Retinal pigment epithelial cell (primary cell): ENCODE results near the gene GTPBP10.
"Not testable (repeated sequence)": the region's sequence is repeated elsewhere in the genome, so short reads cannot be mapped to it uniquely, and the experiment has no call there.

ENCODE experiments used
- DNase-seq: peaks from one replicate; pipeline ENCODE4 v3.0.0-alpha.2; 2010; ENCODE audit warnings: low read depth
- H3K4me3 ChIP-seq: 2 replicates; pipeline ENCODE4 v1.5.1; 2011; ENCODE audit warnings: mild to moderate bottlenecking, low read length, control low read depth, moderate library complexity
- CTCF ChIP-seq: conservative IDR thresholded peaks from 2 replicates; pipeline ENCODE4 v1.5.1; 2011; ENCODE audit warnings: low read depth, low read length, control low read depth, inconsistent platforms

The GTPBP10 gene

DNA sequence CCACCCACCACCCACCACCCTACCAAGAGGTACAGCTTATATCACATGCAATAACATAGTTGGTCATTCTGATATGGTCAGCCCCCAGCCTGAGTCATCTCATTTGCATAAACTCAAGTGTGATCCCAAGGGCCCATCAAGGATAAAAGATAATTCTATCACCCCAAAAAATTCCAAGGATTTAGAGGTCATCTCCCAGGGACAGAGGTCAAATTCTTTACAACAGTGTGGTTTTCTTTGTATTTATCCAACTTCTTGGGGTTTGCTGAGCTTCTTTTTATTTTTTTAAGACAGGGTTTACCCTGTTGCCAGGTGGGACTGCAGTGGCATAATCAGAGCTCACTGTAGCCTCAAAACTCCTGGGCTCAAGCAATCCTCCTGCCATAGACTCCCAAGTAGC is 9.4 kb upstream of the GTPBP10 start:
- TF ChIP-seq CTCF, result no peak
- H3K4me3 ChIP-seq, result no peak overlapping the region
- DNase-seq, result no peak

DNA sequence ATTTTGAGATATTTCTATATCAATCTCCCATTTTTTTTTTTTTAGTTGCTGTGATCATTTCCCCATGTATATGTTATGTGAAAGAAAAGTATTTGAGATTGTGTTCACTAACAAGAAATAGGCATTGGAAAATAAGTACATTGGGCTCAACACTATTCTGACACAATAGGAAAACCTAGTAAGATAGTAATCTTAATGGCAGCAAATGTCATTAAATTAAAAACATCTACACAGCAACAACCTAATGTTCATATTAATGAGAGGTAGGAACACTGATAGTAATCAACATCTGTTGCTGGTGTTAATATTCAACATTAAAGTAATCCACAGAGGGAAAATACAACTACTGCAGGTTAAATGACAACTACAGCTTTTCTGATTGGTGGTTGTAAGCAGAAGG is 1.5 kb upstream of the GTPBP10 start:
- no peak overlapping the region for H3K4me3 ChIP-seq
- DNase-seq, result no peak
- TF ChIP-seq CTCF, result no peak

DNA sequence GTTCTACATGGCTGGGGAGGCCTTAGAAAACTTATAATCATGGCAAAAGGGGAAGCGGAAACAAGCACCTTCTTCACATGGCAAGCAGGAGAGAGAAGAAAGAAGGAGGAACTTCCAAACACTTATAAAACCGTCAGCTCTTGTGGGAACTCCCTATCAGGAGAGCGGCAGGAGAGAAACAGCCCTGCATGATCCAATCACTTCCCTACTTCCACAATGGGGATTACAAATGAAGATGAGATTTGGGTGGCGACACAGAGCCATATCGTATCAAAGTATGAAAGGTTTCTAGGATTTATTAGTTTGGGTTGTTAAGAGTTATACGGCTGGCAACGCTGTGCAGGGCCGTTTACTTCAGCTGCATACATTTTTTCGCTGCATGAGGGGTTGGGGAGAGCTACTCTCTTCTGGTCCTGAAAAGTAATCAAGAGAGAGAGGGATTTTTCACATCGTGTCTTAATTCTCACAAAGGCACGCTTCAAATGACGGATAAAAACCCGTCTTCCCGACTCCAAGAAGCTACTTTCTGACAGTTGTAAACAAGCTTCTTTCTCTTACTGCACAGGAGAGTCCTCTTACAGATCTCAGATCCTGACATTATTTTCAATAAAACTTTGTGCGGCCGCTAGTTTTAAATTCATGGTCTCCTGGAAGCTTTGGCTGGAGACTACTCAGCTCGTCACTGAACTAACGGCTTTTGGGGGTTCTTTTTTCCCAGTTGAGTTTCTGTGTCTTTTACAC is 751 bp upstream of the GTPBP10 start:
- peak overlapping the region; percentile 96 for H3K4me3 ChIP-seq
- no peak for DNase-seq
- no peak for TF ChIP-seq CTCF

GRCh38 chr7:90347759-90348158 is 1.2 kb downstream of the GTPBP10 start:
- H3K4me3 ChIP-seq, result peak overlapping the region; percentile 96
- TF ChIP-seq CTCF, result no peak
- DNase-seq, result no peak

- DNase-seq, result no peak
- no peak for TF ChIP-seq CTCF
- H3K4me3 ChIP-seq, result no peak overlapping the region
Measured at GRCh38 chr7:90349305-90349704, 2.8 kb downstream of the GTPBP10 start.

- DNase-seq, H3K4me3 ChIP-seq: not testable (repeated sequence)
Measured at GRCh38 chr7:90350032-90350431, 3.5 kb downstream of the GTPBP10 start.

- no peak for DNase-seq
- no peak for TF ChIP-seq CTCF
- H3K4me3 ChIP-seq, result no peak overlapping the region
Measured at GRCh38 chr7:90351987-90352386, 5.5 kb downstream of the GTPBP10 start.
